ENCODE data around the gene SLC22A5. TPM values are rescaled to one million over a fixed set of nuclear protein-coding genes. Genes with fewer than 3 reads are reported as not detected.

The SLC22A5 gene
- 16.0 to 19.7 TPM (median 16.9 TPM) in 5 replicates for total RNA-seq (2022; extraction: Qiagen RNA extraction; ENCODE audit: low read depth)

DNA sequence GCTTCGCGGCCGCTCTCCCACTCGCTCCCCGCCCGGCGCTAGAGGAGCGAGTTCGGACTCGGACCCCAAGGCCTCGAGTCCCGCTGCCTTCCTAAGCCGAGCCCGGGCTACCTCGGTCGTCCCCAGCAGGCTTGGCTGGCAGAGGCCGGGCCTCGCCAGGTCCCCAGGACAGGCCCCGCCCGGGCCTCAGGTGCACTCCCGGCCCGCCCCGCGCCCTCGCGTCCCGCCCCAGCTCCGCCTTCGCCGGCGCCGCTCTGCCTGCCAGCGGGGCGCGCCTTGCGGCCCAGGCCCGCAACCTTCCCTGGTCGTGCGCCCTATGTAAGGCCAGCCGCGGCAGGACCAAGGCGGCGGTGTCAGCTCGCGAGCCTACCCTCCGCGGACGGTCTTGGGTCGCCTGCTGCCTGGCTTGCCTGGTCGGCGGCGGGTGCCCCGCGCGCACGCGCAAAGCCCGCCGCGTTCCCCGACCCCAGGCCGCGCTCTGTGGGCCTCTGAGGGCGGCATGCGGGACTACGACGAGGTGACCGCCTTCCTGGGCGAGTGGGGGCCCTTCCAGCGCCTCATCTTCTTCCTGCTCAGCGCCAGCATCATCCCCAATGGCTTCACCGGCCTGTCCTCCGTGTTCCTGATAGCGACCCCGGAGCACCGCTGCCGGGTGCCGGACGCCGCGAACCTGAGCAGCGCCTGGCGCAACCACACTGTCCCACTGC is at the start of gene SLC22A5:
Gene SLC22A5 (plus strand): TSS at position 237 of the 707 bp plus-strand sequence. CDS start 263 bp downstream, at position 500.

Other genes starting within 250 kb of the SLC22A5 start
- gene P4HA2, start 141.9 kb upstream of the SLC22A5 start, total RNA-seq (2022; extraction: Qiagen RNA extraction; ENCODE audit: low read depth), result 35.8 to 44.3 TPM (median 42.4 TPM) in 5 replicates
- 0.26 to 0.43 TPM (median 0.35 TPM) in 4 of 5 replicates, not detected in the other for gene PDLIM4, start 112.0 kb upstream of the SLC22A5 start, total RNA-seq (2022; extraction: Qiagen RNA extraction; ENCODE audit: low read depth)
- 3.5 to 4.7 TPM (median 4.2 TPM) in 5 replicates for gene SLC22A4, start 75.3 kb upstream of the SLC22A5 start, total RNA-seq (2022; extraction: Qiagen RNA extraction; ENCODE audit: low read depth)
- gene IRF1, start 121.1 kb downstream of the SLC22A5 start, total RNA-seq (2022; extraction: Qiagen RNA extraction; ENCODE audit: low read depth), result 32.4 to 38.0 TPM (median 36.1 TPM) in 5 replicates
- not detected in 5 replicates for gene IL5, start 173.8 kb downstream of the SLC22A5 start, total RNA-seq (2022; extraction: Qiagen RNA extraction; ENCODE audit: low read depth)
- 27.6 to 35.7 TPM (median 29.8 TPM) in 5 replicates for gene RAD50, start 187.3 kb downstream of the SLC22A5 start, total RNA-seq (2022; extraction: Qiagen RNA extraction; ENCODE audit: low read depth)

Measured in A549 treated with CpdA at 1 μM for 4 hours (cell line).